Activated effector memory CD4-positive, alpha-beta T cell treated with Interleukin-2 at 50 U/mL for 16 hours (primary cell): ENCODE data around the gene ENO3.
"Not testable (repeated sequence)": the region's sequence is repeated elsewhere in the genome, so short reads cannot be mapped to it uniquely, and the experiment has no call there.

Experiments used
- DNase-seq: peaks from one replicate; pipeline ENCODE4 v3.0.0-alpha.2; 2020

Gene ENO3

GRCh38 chr17:4950746-4951204 lies at the start of gene ENO3:
Gene ENO3 (plus strand): TSS chr17:4951119. CDS start chr17:4951830, 711 bp downstream.
- DNase-seq: no peak

GRCh38 chr17:4901648-4902344 lies 49.1 kb upstream of the ENO3 start:
- no peak for DNase-seq

- no peak for DNase-seq
These were observed 48.4 kb upstream of the ENO3 start for GRCh38 chr17:4902540-4902939.

- peak; percentile 51 for DNase-seq
These were observed 47.7 kb upstream of the ENO3 start, which contains the start of gene CHRNE for GRCh38 chr17:4903051-4903818. Gene CHRNE (minus strand): TSS chr17:4903098. CDS start chr17:4903063, 35 bp downstream.

- DNase-seq: not testable (repeated sequence)
These were observed 44.3 kb upstream of the ENO3 start for GRCh38 chr17:4906642-4907041.

- no peak for DNase-seq
These were observed 42.6 kb upstream of the ENO3 start for GRCh38 chr17:4908301-4908700.

- DNase-seq: peak; percentile 71
These were observed 42.0 kb upstream of the ENO3 start for GRCh38 chr17:4908711-4909496.

- no peak for DNase-seq
These were observed 36.9 kb upstream of the ENO3 start for GRCh38 chr17:4913994-4914393.

GRCh38 chr17:4914551-4914950 lies 36.4 kb upstream of the ENO3 start:
- DNase-seq: not testable (repeated sequence)

- DNase-seq: no peak
These were observed 31.3 kb upstream of the ENO3 start for GRCh38 chr17:4919511-4920047.

GRCh38 chr17:4920351-4921048 lies 30.4 kb upstream of the ENO3 start:
- DNase-seq: no peak

GRCh38 chr17:4921320-4921719 lies 29.6 kb upstream of the ENO3 start:
- DNase-seq: no peak

- DNase-seq: not testable (repeated sequence)
These were observed 24.2 kb upstream of the ENO3 start for GRCh38 chr17:4926577-4927335.

- DNase-seq: no peak
These were observed 22.0 kb upstream of the ENO3 start for GRCh38 chr17:4928881-4929280.

GRCh38 chr17:4931963-4932362 lies 19.0 kb upstream of the ENO3 start, which contains the start of gene GP1BA:
Gene GP1BA (plus strand): TSS chr17:4932277. CDS start chr17:4932605, 328 bp downstream.
- no peak for DNase-seq

- DNase-seq: no peak
These were observed 18.2 kb upstream of the ENO3 start for GRCh38 chr17:4932756-4933155.

GRCh38 chr17:4933646-4934045 lies 17.3 kb upstream of the ENO3 start:
- DNase-seq: no peak

GRCh38 chr17:4934173-4934979 lies 16.5 kb upstream of the ENO3 start:
- no peak for DNase-seq

GRCh38 chr17:4935650-4936049 lies 15.3 kb upstream of the ENO3 start:
- DNase-seq: no peak

- no peak for DNase-seq
These were observed 14.5 kb upstream of the ENO3 start for GRCh38 chr17:4936436-4936835.

GRCh38 chr17:4937553-4937952 lies 13.4 kb upstream of the ENO3 start:
- DNase-seq: no peak
